ENCODE results near the gene TPO. TPM values are rescaled to one million over a fixed set of nuclear protein-coding genes. Genes with fewer than 3 reads are reported as not detected.

TPO gene
- total RNA-seq, 2 donors from 2014 or later = 6.0 to 6.5 TPM

GRCh38 chr2:1494257-1494656 lies 81.0 kb downstream of the TPO start:
- intact Hi-C loops (cut with DNase I) = no loop called here
- peak; percentile 32 for DNase-seq (ENCODE audit: low spot score)

- peak; percentile 28 for DNase-seq (ENCODE audit: low spot score)
Observed at GRCh38 chr2:1494906-1495305, 81.6 kb downstream of the TPO start.

GRCh38 chr2:1495676-1496358 lies 82.6 kb downstream of the TPO start:
- DNase-seq (ENCODE audit: low spot score) = peak; percentile 56
- intact Hi-C loops (cut with DNase I) = no loop called here

More at GRCh38 chr2:1494906-1495305, 81.6 kb downstream of the TPO start:
- intact Hi-C loops (cut with DNase I) = no loop called here

- DNase-seq (ENCODE audit: low spot score) = peak; percentile 61
- intact Hi-C loops (cut with DNase I) = no loop called here
Observed at GRCh38 chr2:1496359-1496821, 83.1 kb downstream of the TPO start.

- intact Hi-C loops (cut with DNase I) = no loop called here
- peak; percentile 62 for DNase-seq (ENCODE audit: low spot score)
Observed at GRCh38 chr2:1497122-1497611, 83.9 kb downstream of the TPO start.

GRCh38 chr2:1498176-1498575 lies 84.9 kb downstream of the TPO start:
- peak; percentile 41 for DNase-seq (ENCODE audit: low spot score)
- intact Hi-C loops (cut with DNase I) = no loop called here

GRCh38 chr2:1499033-1499795 lies 86.0 kb downstream of the TPO start:
- intact Hi-C loops (cut with DNase I) = no loop called here
- peak; percentile 49 for DNase-seq (ENCODE audit: low spot score)

GRCh38 chr2:1501038-1501851 lies 88.0 kb downstream of the TPO start:
- peak; percentile 71 for DNase-seq (ENCODE audit: low spot score)
- intact Hi-C loops (cut with DNase I) = no loop called here

- intact Hi-C loops (cut with DNase I) = no loop called here
- peak; percentile 12 for DNase-seq (ENCODE audit: low spot score)
Observed at GRCh38 chr2:1501991-1502390, 88.7 kb downstream of the TPO start.

- DNase-seq (ENCODE audit: low spot score) = peak; percentile 53
- intact Hi-C loops (cut with DNase I) = no loop called here
Observed at GRCh38 chr2:1502891-1503304, 89.6 kb downstream of the TPO start.

GRCh38 chr2:1503471-1504310 lies 90.4 kb downstream of the TPO start:
- intact Hi-C loops (cut with DNase I) = no loop called here
- peak; percentile 68 for DNase-seq (ENCODE audit: low spot score)

- peak; percentile 58 for DNase-seq (ENCODE audit: low spot score)
- intact Hi-C loops (cut with DNase I) = no loop called here
Observed at GRCh38 chr2:1504311-1504750, 91.1 kb downstream of the TPO start.

GRCh38 chr2:1505031-1505441 lies 91.8 kb downstream of the TPO start:
- peak; percentile 72 for DNase-seq (ENCODE audit: low spot score)
- intact Hi-C loops (cut with DNase I) = no loop called here

GRCh38 chr2:1509271-1510065 lies 96.2 kb downstream of the TPO start:
- intact Hi-C loops (cut with DNase I) = no loop called here
- DNase-seq (ENCODE audit: low spot score) = peak; percentile 66

- no peak for DNase-seq (ENCODE audit: low spot score)
- intact Hi-C loops (cut with DNase I) = no loop called here
Observed at GRCh38 chr2:1510176-1510575, 96.9 kb downstream of the TPO start.

GRCh38 chr2:1511455-1511854 lies 98.2 kb downstream of the TPO start:
- peak; percentile 58 for DNase-seq (ENCODE audit: low spot score)
- intact Hi-C loops (cut with DNase I) = no loop called here

GRCh38 chr2:1512321-1513289 lies 99.3 kb downstream of the TPO start:
- intact Hi-C loops (cut with DNase I) = no loop called here
- peak; percentile 61 for DNase-seq (ENCODE audit: low spot score)
